ENCODE data around the gene EEPD1.

Gene EEPD1

DNA sequence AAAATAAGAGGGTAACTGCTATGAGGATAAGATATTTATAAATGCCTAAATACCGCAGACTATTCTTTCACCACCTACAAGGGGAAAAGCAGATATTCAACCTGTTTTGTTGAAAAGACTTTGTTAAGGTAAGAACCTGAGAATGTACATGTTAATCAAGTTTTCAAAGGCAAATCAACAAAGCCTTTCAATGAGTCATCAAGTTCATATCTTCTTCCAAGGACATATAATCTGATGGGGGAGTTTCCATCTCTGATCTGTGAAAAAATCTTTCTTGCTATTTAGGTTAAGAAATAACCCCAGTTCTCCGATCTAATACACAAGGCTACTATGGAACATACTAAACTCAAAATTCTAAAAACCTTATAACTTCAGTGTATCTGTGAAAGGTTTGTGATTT lies 196.6 kb downstream of the EEPD1 start:
- no peak for DNase-seq

Measured in NCI-H82 (cell line).